CD4-positive, alpha-beta T cell treated with Interleukin-10 for 1 hour (primary cell): ENCODE data around the gene JAG2.
A peak's percentile ranks its signal among the peaks of the same experiment; 100 is the strongest.

ENCODE experiments used
- DNase-seq: peaks from one replicate; pipeline ENCODE4 v3.0.0-alpha.2; 2020

The JAG2 gene

DNA sequence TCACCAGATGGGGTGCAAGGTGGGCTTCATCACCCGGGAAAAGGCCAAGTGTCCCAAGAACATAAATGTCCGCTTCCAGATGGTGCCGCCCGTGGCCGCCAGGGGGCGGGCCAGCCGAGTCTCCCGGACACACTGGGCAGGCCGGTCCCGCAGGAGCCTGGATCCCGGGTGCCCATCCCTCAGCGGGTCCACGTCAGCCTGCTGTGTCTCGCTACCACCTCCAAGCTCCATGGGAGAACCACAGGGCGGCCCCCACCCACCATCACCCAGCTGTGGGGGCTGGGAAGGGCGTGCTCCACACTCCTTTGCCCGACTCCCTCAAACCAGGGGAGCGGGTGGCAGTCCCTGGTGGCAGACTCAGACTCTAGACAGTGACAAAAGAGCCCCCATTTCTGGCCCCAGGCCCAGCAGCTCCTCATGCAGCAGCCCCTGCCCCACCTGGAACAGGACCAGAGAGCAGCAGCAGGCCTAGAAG, 34.5 kb upstream of the JAG2 start:
- peak; percentile 62 for DNase-seq

DNA sequence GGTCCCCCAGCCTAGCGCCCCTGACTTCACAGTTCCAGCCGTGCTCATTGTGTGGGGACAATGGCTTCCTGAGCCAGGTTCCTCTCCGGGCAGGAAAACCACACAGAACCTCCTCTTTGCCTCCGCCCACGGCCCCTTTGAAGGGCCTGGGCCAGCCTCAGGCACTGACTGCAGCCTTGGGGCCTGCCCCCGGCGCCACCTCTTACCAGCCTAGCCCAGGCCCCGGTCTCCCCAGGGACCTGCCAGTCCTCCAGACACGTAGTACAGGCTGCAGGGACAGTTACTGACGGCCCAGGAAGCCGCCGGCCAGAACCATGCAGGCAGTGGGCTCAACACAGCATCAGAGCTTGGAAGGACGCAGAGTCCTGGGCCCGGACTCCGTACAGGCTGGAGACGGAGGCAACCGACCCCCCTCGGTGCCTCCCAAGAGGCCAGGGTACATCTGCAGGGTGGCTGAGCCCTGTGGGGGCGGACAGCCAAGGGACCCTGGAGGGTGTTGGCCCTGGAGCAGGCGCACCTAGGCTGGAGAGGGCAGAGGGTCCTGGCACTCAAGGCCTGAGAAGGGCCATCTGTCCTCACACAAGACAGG, 33.4 kb upstream of the JAG2 start:
- peak; percentile 23 for DNase-seq

DNA sequence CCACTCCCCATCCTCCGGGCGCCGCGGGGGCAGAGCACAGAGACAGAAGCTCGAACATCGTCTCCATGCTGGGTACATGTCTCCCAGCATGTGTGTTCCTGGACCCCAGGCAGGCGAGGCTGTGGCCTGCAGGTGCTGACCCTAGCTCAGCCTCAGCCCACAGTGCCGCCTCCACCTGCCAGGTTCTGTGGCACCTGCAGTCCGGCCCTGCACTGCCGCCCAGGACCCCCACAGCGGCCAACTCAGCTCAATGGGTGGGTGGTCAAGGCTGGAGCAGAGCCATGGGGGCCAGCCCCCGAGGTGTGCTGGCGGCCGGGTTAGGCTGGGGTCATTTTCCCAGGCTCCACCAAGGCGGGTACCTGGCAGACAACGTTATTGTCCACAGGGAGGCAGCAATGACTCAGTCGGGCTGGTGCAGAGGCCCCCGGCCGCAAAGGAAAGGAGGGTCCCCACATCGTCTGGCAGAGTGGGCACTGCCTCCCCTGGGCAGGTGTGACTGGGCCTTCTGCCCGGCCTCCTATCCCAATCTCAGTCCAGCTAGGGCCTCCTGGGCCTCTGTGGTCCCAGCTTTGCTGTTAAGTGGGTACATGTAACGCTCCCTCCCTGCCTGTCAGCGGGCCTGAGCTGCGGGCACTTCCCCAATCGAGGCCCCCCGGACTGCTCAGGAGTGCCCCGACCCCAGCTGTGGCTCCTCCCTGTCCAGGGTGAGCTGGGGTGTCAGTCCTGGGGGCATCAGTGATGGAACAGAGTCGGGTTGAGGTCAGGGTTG, 32.8 kb upstream of the JAG2 start:
- DNase-seq: no peak

DNA sequence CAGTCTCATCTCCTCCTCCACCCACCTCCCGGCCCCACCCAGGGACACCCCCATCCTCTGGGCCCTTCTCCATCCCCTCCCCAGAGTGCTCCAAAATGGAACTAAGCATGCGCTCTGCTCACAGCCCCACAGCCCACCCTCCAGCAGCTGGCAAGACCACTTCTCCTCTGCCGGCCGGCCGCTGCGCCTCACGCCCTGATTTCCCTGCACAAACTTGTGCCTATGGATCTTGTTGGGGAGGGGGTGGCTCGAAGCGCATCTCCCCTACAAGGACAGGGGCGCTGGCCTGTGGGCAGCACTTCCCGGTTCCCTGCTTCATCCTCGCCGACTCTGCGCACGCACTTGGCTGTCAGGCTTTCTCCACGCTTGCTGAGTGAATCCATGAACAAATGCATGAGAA, 32.1 kb upstream of the JAG2 start:
- DNase-seq: no peak

DNA sequence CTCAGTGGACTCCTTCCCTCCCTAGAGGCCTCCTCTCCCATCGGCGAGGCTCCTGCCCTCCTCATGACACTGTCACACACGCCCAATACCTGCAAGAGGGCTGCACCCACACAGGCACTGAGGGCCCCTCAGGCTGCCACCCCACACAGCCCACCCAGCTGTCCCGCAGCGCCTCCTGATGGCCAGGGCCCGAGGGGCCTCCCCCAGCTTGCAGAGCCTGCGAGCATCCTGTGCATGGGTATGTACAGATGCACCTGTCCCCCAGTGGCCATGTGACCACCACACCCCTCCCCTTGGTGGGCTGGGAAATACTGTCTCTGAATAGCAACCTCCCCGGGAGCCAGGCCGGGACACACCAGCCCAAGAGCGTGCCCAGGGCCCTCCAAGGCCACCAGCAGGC, 31.5 kb upstream of the JAG2 start:
- no peak for DNase-seq

DNA sequence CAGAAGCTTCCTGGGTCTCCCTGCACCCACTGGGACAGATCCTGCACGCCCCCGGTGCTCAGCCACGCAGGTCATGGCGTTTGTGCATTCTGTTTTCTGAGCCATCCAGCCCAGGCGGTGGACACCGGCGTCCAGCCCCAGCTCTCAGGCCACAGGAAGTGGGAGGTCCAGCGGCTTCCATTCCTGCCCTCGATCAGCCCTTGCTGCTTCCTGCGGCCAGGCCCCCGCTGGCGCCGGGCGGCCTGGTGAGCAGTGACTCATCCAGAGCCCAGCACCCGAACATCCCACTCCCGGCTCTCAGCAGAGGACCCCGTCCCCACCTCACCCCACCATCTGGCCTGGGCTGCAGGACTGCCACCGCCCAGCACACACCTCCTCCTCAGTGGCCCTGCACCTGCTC, 30.5 kb upstream of the JAG2 start:
- no peak for DNase-seq

DNA sequence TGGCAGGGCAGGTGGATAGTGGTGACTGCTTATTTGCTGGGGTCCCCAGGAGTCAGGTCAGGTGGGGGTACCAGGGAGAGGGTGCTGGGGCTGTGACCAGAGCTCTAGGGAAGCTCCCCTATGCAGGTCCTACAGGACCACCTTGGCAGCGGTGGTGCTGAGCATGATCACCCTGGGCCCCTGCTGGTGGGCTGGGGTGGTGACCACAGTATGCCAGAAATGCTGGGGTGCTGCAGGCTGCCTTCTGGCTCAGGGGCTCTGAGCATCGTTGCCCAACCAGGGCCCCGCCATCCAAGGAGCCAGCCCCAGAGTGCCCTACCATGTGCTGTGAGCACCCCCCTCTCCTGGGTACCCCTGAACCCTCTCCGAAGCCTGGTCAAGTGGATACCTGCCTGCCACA, 30.0 kb upstream of the JAG2 start:
- DNase-seq: no peak

DNA sequence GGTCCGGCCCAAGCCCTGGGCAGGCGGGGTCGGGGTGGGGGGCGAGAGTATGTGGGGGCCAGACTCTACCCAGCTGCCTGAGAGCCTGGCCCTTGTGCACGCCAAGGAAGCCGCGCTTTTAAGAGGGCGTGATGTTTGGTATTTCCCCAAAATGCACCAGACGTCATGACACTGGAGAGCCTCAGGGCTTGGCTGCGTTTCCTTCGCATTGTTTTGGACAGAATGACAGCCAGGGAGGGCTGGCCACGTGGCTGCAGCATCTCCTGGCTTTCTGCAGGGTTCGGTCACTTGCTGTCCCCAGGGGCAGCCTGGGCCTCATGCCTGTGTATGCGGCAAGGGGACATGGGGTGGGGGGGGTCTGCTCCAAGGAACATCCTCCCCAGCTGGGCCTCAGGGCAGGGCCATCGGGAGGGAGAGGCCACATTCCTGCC, 28.6 kb upstream of the JAG2 start:
- no peak for DNase-seq

DNA sequence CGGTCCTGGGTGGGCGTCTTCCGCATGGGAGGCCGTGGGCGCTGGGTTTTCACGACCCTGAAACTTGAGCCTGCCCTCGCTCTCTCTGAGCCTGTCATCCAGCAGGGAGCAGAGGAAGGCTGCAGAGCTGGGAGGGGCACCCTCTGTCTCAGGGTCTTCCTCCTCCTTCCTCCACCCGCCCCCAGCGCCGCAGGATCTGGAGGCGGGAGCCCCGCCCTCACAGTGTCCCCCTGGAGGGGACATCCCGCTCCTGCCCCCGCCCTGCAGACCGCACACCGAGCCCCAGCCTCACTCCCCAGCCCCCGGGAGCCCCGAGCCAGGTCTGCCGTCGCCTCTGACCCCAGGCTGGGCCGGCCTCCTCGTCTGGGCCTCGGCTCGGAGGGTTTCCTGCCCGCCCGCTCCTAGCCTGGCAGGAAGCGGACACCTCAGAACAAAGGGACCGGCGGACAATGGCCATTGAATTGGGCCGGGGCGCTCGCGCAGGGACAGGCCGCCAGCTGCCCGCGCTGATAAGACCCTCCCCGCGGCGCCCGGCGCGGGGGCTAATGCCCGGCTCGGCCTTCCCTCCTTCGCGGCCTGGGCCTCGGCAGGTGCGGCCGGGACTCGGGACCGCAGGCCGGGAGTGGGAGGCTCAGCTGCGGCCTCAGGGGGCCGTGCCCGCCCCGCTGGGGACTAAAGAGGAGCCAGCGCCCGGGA, 27.8 kb upstream of the JAG2 start:
- DNase-seq: no peak

DNA sequence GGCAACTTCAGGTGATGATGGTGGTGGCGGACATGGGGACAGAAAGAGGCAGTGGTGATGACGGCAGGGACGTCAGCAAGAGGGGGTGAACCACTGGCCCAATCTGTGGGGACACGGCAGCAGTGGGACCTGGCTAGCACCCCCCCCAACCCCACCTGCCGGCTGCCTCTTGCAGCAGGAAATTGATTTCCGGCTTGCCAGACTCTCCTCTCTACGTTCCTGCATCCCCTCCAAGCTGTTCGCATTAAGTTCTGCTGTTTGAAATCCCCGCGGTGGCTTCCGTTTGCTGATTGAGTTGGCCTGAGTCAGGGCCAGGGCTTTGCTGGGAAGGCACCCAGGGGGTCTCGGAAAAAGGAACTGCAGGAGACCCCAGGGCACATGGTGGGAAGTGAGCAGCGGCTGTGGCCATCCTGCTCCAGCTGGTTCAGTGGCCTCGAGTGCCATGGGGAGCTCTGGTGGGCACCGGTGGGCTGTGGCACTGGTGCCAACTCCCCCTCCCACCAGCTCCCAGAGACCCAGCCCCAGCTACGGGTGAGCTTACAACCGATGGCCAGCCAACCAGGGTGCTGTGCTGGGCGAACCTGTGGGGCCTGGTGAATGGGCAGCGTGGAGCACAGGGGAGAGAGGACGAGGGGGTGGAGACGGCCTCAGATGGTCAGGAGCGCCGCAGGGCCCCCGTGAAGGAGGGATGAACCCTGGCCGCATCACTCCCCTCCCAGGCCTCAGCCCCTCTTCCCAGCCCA, 27.1 kb upstream of the JAG2 start:
- no peak for DNase-seq

DNA sequence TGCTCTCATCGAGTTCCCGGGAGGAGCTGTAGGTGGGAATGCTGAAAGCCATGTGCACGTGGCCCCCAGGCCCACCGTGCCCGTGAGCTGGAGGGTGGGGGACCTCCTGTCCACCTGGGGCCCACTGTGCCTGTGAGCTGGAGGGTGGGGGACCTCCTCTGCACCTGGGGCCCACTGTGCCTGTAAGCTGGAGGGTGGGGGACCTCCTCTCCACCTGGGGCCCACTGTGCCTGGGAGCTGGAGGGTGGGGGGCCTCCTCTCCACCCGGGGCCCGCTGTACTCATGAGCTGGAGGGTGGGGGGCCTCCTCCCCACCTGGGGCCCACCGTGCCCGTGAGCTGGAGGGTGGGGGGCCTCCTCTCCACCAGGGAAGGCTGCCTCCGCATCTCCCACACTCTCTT, 26.5 kb upstream of the JAG2 start:
- no peak for DNase-seq

DNA sequence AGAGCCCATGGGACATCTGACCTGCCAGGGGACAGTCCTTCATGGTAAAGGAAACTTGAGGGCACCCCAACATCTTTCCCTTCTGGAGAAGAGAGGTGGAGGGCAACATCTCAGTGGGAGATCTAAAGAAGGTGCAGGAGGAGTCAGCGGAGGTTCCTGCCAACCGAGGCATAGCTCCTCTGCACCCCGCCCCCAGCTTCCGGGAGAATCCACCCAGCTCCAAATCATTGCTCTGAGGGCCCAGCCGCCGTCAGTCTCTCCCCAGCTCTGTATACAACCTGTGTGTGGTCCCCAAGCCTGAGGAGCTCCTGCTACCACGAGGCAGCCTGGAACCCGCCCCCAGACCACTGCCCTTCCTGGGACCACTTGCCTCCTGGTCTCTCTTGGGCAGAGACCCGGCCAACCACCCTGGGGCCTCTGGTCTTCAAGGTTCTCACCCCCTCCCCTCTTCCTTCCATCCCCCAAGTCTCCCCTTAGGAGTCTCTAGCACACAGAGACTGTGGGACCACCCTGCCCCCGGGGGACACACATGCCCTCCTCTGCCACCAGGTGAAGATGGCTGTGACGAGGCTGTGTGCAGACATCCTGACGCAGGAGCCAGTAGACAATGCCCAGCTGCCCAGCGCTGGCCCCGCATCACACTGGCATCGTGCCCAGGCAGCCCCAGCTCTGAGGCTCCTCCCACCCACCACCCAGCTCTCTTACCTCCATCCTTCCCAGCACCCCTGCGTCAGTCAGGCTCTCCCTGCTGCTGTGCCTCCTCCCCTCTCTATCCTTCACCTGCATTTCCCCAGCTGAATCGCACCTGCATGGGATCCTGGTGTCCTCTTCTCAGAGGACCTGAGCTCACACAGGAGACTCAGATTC, 25.6 kb upstream of the JAG2 start:
- DNase-seq: no peak

DNA sequence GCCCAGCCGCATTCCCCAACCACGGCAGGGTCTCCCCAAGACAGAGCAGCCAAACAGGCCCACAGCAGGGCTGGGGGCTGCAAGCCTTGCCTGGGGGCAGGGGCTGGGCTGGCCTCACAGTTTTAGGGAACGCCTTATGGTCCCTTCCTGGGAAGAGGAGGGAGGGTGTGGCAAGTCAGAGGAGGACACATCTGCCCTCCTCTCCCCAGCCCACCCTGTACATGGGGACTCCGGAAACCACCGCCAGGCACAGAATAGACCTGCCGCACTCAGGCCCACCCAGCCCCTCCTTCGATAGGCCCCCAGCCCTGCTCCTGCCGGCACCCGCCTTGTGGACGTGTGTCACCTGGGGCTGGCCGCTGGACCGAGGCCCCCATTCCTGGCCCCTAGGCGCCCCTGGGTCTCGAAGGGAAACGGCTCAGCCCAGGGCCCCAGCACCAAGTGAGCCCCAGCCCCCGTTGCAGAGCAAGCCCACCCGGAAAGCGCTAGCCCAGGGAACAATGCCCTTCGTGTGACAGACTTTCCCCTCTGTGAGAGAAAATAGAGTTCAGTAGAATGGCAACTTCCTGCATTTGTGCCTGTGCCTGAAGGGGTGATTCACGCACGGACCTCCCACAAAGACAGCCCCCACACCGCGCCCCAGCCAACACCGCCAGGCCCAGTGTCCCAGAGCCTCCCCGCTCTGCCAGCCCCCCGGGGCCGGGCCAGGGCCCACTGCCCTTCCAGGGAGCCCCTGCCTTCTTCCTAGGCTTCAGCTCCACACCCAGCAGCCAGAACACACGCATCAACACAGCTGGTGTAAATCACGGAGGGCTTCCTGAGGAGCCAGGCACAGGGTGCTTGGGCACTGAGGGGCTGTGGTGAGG, 24.5 kb upstream of the JAG2 start:
- no peak for DNase-seq

DNA sequence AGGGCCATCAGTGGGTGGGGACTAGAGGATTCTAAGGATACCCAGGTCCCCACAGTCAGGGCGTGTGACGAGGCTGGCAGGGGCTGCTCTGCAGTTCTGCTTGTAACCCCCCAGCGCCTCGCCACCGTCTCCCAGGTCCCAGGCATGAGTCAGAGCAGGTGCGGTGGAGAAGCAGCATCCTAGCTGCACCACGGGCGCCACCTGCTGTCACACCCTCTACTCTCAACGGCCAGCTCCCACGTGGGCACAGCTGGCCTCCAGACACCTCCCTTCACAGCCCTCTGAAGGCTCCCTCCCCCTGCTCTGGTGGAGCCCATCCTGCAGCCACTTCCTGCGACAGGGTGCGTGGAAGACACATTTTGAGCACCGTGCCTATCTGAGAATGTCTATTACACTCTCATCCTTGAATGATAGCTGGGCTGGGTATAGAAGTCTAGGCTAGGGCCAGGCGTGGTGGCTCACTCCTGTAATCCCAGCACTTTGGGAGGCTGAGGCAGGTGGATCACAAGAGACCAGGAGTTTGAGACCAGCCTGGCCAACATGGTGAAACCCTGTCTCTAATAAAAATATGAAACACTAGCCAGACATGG, 19.5 kb upstream of the JAG2 start:
- DNase-seq: no peak

DNA sequence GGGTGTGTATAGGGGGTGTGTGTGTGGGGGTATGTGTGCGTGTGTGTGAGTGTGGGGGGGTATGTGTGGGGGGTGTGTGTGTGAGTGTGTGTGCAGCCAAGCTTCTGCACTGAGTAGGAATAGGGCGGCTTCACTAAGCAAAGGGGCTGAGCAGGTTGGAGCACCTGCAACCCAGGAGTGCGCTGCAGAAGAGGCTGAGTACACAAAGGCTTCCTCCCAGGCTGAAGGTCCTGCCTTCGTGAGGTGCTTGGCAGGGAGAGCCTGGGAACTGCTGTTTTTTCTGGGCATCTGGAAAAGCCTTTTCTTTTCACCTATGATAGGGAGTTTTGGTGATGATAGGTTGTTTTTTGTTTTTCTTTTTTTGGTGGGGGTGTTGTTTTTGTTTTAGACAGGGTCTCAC, 18.5 kb upstream of the JAG2 start:
- no peak for DNase-seq

DNA sequence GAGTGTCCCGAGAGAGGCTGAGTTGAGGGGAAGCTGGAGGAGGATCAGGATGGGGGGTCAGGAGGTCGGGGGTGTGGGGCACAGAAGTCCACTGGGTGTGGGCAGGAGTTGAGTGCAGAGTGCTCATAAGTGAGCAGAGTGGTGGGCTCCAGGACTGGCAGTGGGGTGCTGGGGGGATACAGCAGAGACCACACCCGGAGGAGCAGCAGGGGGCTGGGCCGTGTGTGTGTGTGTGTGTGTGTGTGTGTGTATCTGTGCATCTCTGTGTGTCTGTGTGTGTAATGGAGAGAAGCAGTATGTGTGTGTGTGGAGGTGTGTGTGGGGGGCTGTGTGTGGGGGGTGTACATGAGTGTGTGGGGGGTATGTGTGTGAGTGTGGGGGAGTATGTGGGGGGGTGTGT, 17.4 kb upstream of the JAG2 start:
- DNase-seq: no peak

DNA sequence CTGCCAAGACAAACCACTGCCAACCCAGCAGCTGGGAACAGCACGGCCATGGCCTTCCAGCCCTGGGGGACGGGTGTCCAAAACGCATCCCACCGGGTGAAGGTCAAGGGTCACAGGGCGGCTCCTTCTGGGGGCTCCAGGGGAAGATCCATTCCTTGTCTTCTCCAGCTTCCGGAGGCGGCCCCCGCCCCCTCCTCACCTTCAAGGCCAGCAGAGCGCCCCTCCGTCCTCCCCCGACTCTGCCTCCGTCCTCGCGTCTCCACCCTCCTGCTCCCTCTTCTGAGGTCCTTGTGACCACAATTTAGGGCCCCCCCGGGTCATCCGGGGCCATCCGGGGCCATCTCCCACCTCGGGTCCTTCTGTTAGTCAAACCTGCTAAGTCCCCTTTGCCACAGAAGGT, 16.4 kb upstream of the JAG2 start:
- DNase-seq: no peak

DNA sequence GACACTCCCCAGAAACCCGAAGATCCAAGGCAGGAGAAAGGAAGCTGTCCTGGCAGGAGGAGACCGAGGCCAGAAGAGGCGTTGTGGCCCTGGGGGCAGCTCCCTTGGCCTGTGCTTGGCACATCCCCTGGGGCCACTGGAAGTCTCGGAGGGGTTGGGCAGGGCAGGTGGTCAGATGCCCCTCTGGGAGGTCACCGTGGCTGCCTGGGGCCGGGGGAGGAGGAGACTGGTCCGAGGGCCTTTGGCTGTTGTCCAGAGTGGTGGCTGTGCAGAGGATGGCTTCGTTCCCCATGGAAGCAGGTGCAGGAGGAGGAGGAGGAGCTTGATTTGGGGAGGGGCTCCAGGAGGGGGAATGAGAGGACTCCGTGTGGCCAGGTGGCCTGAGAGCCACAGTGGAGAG, 15.9 kb upstream of the JAG2 start:
- no peak for DNase-seq

DNA sequence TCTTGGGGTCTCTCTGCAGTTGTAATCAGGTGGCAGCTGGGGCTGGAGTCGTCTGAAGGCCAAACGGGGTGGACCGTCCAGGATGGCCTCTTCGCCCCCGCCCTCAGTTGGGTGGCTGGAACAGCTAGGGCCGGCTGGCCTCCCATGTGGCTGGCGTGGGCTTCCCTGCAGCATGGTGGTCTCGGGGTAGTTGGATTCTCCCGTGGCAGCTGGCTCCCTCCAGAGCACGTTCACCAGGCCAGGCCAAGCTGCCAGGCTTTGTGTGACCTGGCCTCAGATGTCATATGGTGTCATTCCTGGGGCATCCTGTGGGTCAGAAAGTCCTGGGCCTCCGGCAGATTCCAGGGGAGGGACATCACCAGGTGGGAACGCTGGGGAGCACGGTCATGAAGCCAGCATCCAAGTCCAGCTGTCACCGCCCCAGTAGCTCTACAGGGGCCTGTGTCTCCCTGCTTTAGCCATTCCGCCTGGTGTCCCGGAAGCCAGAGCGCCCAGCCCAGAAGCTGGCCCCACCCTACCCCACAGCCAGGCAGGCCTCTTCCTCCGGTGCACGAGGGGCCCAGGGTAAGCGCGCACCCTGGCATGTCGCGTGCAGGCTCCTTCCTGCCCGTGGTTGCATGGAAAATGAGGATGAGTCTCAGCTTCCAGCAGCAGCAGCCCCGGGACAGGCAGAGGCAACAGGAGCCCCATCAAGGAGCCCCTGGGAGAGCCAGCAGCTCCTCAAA, 13.9 kb upstream of the JAG2 start:
- no peak for DNase-seq

DNA sequence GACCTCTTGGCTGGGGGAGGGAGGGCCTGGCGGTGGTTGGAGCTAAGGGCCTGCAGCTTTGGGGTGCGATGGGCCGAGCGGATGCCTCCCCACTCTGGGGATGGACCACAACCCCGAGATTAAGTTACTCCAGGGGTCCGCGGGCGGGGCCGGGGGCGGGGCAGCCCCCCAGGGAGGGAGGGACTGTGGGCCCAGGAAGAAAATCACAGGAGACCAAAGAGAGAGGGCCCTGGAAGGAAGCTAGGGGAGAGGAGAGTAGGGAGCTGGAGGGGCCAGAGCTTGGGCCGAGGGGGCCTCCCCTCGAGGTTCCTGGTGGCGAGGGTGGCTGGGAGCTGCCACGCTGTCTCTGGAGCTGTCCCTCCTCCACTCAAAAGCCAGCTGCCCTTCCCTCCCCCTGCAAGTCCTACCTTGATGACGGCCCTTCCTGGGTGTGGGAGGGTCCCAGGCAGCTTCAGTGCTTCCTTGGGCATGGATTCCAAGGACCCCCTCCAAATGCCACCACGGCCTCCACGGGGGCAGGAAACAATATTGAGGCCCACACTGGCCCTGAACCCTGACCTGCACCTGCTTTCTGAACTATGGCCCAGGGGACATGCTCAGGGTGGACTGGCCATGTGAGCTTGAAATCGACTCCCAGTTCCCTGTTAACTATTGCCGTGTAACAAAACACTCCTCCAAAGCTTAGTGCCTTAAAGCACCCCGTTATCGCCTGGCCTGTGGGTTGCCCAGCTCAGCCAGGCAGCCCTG, 13.1 kb upstream of the JAG2 start:
- DNase-seq: no peak
